Measurements from ENCODE around the gene MSI2.

- TF ChIP-seq POLR2A (conservative IDR thresholded peaks at IDR 0.05) (no peak), RERE (CRISPR knock-in tag; IDR thresholded peaks at IDR 0.05; ENCODE audit: borderline replicate concordance) (no peak), TARDBP (IDR thresholded peaks at IDR 0.05) (no peak), MAFF (IDR thresholded peaks at IDR 0.05; ENCODE audit: low read length) (no peak), SP2 (IDR thresholded peaks at IDR 0.05; ENCODE audit: extremely low read depth, low read depth, low read length, poor library complexity, severe bottlenecking) (no peak), CTCF (IDR thresholded peaks at IDR 0.05 in 2 of 3, conservative IDR thresholded peaks at IDR 0.05 in 1 of 3; ENCODE audit: insufficient read depth in 2 of 3, low read depth in 1 of 3, low read length in 3 of 3) (peak; percentile 100), ZSCAN29 (IDR thresholded peaks at IDR 0.05) (no peak), E2F1 (CRISPR knock-in tag; IDR thresholded peaks at IDR 0.05) (no peak), SREBF2 (CRISPR knock-in tag; IDR thresholded peaks at IDR 0.05) (no peak), NR2F6 (CRISPR knock-in tag; IDR thresholded peaks at IDR 0.05) (no peak), BRCA1 (IDR thresholded peaks at IDR 0.05) (no peak), BRCA1 (CRISPR knock-in tag; IDR thresholded peaks at IDR 0.05) (no peak), CUX1 (CRISPR knock-in tag; IDR thresholded peaks at IDR 0.05) (no peak), HDAC6 (IDR thresholded peaks at IDR 0.05; ENCODE audit: low read depth, low read length) (no peak), MTA1 (IDR thresholded peaks at IDR 0.05; ENCODE audit: borderline replicate concordance) (no peak)
Measured at GRCh38 chr17:57243171-57243622, 13.1 kb upstream of the MSI2 start.

All from K562 (cell line).